HG02759 (cell line): Measurements from ENCODE around the gene LIPE.
"Not testable (repeated sequence)": the region's sequence is repeated elsewhere in the genome, so short reads cannot be mapped to it uniquely, and the experiment has no call there.

Source experiments
- ATAC-seq: cut with Tn5 transposase; IDR thresholded peaks from one replicate; pipeline ENCODE4 v1.9.1; 2021; ENCODE audit warnings: mild to moderate bottlenecking, moderate library complexity; ENCODE audit not compliant: unreplicated experiment

The LIPE gene, protein sequence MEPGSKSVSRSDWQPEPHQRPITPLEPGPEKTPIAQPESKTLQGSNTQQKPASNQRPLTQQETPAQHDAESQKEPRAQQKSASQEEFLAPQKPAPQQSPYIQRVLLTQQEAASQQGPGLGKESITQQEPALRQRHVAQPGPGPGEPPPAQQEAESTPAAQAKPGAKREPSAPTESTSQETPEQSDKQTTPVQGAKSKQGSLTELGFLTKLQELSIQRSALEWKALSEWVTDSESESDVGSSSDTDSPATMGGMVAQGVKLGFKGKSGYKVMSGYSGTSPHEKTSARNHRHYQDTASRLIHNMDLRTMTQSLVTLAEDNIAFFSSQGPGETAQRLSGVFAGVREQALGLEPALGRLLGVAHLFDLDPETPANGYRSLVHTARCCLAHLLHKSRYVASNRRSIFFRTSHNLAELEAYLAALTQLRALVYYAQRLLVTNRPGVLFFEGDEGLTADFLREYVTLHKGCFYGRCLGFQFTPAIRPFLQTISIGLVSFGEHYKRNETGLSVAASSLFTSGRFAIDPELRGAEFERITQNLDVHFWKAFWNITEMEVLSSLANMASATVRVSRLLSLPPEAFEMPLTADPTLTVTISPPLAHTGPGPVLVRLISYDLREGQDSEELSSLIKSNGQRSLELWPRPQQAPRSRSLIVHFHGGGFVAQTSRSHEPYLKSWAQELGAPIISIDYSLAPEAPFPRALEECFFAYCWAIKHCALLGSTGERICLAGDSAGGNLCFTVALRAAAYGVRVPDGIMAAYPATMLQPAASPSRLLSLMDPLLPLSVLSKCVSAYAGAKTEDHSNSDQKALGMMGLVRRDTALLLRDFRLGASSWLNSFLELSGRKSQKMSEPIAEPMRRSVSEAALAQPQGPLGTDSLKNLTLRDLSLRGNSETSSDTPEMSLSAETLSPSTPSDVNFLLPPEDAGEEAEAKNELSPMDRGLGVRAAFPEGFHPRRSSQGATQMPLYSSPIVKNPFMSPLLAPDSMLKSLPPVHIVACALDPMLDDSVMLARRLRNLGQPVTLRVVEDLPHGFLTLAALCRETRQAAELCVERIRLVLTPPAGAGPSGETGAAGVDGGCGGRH

DNA sequence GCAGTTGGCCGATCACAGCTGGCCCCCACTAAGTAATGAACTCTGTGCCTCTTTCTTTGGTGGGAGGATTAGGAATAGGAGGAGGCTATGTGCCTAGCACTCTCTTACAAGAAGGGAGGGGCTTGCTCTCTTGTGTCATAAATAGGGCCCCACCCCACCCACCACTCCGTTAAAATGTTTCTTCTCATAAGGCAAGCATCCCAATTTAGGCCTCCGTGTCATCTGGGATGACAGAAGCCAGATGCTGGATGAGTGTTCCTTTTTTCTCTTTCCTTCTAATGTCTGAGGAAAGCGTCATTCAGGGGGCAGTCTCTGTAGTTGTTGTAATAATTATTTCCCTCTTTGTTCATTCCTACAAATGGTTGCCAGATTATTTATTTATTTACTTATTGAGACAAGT is at the start of gene LIPE:
Gene LIPE, minus strand, starts transcription at position 76 of the 400 bp plus-strand sequence. CDS start 239 bp downstream, outside the sequence.
- no peak for ATAC-seq

DNA sequence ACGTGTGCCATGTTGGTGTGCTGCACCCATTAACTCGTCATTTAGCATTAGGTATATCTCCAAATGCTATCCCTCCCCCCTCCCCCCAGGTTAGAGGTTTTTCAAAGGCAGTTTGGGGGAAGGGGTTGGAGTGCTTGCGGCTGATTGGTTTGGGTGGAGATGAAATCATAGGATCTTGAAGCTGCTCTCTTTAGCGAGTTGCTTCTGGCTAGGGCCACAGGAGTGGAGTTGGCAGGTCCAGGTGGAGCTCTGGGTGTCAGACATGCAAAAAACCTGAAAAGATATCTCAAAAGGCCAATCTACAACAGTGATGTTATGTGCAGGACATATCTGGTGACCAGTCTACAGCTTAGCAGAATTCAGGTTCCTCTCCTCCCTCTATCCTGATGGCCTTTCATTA is 48.2 kb upstream of the LIPE start:
- ATAC-seq = no peak

DNA sequence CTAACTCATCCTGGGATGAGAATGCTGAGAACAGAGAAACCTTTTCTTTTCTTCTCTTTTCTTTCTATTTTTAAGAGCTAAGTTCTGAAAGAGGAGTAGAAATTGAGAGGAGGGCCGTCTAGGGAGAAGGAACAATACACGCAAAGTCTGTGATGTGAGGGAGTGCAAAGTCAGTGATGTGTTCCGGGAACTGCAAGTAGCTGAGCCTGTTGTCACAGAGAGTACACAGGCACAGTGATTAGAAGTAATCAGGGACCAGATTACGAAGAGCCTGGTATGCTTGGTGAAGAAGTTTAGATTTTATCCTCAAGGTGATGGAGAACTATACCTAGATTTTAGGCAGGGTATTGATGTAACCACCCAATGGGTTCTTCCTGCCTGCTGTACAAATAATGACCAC is 47.6 kb upstream of the LIPE start:
- ATAC-seq = no peak

DNA sequence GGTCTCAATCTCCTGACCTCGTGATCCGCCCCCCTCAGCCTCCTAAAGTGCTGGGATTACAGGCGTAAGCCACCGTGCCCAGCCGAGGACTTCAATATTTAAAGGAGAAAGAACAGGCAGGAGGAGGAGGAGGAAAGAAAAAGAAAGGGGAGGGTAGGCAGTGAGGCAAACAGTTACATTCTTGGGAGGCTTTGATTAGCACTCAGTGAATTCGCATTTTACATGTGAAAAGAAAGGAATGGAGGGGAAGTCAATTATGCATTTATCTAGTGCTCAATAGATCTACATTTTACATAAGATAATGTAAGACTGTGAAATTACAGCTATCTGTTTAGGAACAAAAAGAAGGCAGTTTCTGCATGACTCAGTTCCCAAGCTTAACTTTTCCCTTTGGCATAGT is 46.5 kb upstream of the LIPE start:
- no peak for ATAC-seq

DNA sequence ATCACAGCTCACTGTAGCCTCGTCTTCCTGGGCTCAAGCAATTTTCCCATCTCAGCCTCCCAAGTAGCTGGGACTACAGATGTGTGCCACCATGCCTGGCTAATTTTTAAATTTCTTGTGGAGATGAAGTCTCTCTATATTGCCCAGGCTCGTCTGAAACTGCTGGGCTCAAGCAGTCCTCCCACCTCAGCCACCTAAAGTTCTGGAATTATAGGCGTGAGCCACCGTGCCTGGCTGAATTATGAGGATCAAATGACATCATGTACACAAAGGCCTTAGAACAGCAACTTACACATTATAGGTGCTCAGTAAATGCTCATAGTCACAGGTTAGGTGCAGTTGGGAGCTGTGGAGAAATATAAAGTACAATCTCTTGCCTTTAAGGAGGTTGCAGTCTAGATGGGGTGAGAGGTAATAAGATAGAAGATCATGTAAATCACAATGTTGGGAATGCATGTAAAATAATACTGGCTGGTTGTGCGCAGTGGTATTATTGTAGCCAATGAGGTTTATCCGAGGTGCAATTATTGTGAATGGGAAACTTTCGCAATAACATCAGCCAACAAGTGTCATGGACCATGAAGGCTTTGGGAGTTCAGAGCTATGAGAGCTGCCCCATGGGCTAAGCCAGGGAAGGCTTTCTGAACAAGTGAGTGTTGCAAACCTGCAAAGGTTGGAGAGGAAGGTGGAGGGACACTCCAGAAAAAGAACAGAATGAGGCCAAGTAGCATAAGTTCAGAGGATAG is 45.4 kb upstream of the LIPE start:
- ATAC-seq = no peak

DNA sequence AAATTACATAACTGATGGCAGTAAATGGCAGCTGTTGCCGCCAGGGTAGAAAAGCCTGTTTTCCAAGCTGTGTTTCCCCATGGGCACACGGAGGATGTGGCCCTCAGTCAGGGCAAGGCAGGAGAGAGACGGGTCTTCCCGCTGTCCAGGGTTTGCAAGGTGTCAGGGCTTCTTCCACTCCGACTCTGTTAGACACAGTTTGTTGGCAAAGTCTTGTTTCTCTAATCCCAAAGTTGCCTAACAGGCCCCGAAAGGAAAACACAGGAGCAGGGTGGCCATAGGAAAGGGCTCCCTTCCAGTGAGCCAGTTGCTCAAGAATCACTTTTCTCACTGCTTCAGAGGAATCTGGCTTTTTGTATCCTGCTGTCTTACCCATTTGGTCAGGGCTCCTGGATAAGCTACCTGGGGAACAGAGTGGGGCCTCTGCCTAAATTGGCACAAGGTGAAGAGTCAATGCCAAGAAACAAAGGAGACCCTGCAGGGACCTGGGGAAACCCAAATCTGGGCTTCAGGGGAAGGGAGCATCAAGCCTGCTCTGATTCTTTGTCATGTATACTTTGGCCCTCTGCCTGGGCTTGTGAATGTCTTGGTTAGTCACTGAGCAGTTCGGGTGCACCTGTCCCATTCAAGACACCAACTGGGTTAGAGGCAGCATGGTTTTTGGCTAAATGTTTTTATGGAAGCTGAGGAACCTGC is 44.5 kb upstream of the LIPE start:
- ATAC-seq = no peak

DNA sequence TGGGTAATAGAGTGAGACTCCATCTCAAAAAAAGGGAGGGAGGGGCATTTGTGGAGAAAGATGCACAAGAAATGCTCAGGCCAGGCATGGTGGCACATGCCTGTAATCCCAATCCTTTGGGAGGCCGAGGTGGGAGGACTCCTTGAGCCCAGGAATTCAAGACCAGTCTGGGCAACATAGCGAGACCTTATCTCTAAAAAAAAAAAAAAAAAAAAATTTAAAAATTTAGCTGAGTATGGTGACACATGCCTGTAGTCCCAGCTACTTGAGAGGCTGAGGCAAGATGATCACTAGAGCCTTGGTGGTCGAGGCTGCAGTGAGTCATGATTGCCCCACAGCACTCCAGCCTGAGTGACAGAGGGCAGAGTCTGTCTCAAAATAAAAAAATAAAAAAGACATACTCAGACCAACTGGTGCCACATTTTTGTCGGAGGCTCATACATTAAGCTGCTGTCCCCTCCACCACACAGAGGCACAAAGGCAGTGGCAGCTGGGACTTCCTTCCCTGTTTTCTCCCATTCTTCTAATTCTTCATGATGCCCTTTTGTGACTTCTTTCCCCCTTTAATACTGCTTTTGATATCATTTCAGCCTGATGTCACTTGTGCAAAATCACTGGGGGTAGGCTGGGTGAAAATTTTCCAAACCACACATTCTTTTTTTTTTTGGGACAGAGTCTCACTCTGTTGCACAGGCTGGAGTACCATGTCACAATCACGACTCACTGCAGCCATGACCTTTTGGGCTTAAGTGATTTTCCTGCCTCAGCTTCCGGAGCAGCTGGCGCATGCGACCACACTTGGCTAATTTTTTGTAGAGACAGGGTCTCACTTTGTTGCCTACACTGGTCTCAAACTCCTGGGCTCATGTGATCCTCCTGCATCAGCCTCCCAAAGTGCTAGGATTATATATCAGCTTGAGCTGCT is 42.4 kb upstream of the LIPE start:
- ATAC-seq = no peak

DNA sequence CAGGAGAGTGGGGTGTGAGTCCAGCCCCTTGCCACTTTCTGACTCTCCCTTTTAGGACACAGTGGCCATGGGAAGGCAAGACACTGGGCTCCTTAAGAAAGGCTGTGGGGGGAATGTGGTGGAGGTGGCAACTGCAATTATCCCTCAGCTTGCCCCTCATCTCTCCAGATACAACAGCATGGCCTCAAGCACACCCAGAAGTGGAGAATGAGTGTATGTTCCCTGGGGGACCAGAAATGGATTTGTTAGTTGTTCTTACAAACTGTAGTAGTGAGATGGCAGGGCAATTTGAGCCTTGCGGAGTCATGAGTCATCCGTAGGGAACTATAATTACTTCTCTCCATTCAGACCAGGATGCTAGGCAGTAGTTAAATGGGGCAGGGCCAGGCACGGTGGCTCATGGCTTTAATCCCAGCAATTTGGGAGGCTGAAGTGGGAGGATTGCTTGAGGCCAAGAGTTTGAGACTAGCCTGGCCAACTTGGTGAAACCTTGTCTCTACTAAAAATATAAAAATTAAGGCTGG is 41.1 kb upstream of the LIPE start:
- ATAC-seq = no peak

DNA sequence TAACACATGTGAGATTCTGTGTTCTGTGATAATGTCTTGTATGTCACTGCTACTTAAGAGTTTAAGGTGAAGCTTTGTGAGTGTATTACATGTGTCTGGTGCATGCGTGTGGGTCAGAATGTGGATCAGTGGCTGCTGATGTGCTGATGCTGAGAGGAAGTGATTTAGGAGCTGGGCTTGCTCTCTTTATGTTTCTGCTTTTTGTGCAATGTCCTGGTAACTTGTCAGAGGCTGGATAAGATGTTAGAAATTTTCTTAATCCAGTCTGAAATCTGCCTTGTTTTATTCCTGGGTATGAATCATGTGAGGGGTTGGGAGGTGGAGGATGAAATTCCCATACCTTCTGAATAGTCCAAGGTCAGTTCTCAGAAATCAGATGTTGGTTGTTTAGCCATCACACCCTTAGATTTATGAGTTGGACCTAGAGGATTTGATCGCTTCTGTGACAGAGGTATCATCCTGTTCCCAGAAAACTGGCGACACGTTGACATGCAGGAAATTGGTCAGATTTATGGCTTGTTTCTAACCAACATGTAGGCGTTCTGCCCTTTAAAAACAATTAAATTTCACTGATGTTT is 40.1 kb upstream of the LIPE start:
- no peak for ATAC-seq

DNA sequence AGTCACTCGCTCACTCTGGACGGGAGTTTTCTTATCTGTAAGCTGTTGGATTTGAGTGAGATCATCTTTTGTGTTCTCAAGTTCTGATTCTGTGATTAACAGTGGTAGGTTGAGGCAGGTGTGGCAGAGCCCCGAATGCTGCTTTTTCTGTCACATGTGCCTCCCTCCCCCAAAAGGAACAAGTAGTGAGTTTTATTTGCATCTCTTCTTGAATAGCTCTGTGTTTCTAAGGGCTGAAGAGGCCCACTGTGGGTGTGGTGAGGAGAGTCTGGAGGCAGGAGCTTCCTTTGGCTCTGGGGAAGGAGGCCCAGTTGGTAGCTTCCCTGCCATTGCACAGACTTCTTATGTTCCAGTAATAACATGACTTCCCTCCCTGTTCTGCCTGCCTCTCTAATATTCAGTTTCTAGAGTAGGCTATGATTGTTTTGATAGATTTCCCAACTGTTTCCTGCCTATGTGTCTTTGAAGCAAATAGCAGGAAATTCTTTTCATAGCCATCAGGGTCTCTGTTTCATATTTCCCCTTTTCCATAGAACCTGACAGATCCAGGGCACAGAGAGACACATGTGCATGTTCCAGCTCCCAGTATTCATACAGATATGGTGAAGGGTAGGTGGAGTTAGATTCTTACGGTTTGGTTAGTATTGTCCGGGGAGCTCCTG is 39.5 kb upstream of the LIPE start:
- ATAC-seq = peak; percentile 20

DNA sequence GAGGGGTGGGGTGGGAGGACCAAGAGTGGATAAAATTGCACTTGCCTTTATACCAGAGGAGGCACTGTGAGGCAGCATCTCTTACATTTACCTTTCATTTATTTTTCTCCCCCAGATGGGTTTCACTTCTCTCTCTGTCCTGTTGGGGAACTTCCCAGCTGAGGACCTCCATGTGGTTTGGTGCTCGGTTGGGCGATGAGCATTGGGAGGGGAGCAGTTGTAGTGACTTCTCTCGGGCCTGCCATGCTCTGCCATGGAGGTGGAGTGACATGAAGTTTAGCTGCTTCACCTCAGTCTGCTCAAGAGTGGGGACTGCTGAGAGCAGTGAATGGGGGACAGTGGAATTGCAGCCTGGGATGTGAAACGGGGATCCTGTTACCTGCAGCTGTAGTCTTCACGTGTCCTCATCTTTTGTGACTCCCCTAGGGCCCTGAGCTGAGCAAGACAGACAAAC is 38.7 kb upstream of the LIPE start:
- ATAC-seq = peak; percentile 81

DNA sequence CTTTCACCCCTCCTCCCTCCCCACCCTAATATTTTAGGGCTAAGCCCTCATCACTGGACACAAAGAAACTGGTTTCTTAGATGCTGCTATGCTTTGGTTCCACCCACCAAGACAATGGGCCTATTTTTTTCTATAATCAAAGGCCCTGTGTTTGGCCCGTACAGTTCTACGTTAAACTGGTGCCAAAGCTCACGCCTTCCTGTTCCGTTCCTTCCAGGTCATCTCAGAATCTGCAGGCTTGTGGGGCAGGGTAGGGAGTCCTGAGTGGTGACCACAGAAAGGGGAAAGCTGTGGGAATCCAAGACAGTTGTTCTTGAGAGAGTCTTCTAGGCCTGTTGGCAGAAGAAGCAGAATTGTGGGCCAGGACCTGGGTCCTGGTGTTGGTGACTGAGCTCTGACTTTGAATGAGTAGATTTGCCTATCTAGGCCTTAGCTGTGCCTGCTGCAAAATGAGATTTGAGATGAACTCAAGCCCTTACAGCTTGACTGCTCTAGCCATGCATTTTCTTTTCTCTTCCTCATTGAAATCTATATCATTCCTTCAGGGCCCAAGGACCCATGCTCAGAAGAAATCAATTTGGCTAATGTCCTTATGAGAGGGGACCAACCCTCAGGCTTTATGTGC is 34.6 kb upstream of the LIPE start:
- no peak for ATAC-seq

DNA sequence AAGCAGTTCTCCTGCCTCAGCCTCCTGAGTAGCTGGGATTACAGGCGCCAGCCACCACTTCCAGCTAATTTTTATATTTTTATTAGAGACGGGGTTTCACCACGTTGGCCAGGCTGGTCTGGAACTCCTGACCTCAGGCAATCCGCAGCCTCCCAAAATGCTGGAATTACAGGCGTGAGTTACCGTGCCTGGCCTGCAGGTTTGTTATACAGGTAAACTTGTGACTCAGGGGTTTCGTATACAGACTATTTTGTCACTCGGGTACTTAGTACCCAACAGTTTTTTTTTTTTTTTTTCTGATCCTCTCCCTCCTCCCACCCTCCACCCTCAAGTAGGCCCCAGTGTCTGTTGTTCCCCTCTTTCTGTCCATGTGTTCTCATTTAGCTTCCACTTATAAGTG is 34.0 kb upstream of the LIPE start:
- not testable (repeated sequence) for ATAC-seq

DNA sequence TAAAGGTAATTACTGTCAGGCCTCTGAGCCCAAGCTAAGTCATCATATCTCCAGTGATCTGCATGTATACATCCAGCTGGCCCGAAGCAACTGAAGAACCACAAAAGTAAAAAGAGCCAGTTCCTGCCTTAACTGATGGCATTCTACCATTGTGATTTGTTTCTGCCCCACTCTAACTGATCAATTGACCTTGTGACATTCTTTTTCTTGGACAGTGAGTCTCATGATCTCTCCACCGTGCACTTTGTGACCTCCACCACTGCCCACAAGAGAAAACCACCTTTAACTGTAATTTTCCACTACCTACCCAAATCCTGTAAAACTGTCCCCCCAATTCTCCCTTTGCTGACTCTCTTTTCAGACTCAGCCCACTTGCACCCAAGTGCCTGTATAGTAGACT is 32.7 kb upstream of the LIPE start:
- ATAC-seq = no peak

DNA sequence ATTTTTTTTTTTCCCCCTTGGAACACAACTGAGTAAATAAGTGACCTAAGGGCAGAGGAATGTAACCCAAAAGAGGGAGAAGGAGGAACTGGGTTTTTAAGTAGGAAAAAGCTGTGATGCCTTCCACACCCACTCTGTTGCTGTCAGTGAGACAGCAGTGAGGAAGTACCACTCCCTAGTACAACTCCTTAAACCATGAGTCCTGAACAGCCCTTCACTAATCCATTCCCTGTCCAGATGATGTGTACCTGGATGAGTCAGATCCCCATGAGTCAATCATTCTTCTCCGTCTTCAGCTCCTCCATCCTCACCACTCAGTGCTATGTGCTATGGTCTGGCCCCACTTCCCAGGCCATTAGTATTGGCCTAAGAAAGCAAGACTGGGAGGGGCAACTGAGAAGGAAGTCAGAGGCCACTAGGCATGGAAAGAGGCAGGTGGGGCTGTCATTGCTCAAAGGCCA is 28.5 kb upstream of the LIPE start:
- ATAC-seq = no peak

DNA sequence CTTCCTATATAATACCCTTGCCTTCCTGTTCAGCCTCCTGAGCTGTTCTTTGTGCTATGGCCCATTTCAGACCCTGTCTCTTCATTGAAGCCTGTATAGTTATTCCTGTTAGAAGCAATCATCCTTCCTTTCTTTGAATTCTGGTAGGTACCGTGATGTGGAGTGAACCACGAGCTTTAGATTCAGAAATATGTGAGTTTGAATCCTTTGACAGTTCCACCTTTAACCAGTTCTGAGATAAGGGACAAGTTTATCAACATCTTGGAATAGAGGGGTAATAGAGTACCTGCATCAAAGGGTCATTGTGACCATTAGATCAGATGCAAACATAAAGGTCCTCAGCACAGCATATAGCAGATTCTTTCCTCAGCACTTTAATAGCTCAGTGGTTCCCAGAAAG is 27.9 kb upstream of the LIPE start:
- ATAC-seq = no peak

DNA sequence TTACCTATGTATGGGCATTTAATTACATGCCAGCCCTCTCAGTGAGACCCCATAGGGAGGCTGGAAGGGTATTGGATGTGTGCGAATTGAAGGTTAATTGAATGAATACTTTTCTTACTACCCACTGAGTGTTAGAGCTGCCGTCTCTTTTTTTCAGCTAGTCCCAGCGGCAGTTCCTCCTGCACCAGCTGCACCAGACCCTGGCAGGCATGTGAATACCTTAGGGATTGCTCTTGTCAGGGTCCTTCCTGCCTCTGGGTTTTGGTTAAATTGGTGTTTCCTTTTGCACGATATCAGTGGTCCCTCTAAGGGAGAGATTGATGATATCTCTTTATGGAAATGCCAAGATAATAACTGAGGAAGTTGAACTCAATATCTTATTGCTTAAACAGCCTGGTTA is 25.4 kb upstream of the LIPE start:
- no peak for ATAC-seq
